ENCODE data around the gene PRICKLE2. TPM values are rescaled to one million over a fixed set of nuclear protein-coding genes. Genes with fewer than 3 reads are reported as not detected.
A peak's percentile ranks its signal among the peaks of the same experiment; 100 is the strongest.

The PRICKLE2 gene
- total and polyA plus RNA-seq, 3 donors from 2014 or later = 5.5 to 10.1 (median 9.1) TPM

GRCh38 chr3:64073158-64073761 lies 152.0 kb downstream of the PRICKLE2 start:
- no peaks in the 10 kb centered on the region for H3K9me3 ChIP-seq
- no peaks in the 10 kb centered on the region for H3K4me1 ChIP-seq
- TF ChIP-seq CTCF (IDR thresholded peaks at IDR 0.05) = no peak
- no peak for TF ChIP-seq POLR2A (IDR thresholded peaks at IDR 0.05)
- DNase-seq = peak; percentile 35
- no peaks in the 10 kb centered on the region for H3K27me3 ChIP-seq
- WGBS, 2 donors = 23 to 53% methylated on average over 1 of the region's 1 CpG
- H3K27ac ChIP-seq = no peak overlapping the region
- no peak overlapping the region for H3K4me3 ChIP-seq
- H3K36me3 ChIP-seq (ENCODE audit: low read depth, missing control alignments) = no peaks in the 10 kb centered on the region
- intact Hi-C loops (cut with DNase I; ENCODE audit: low total_unique reads) = no loop called here

GRCh38 chr3:64072126-64072525 lies 153.1 kb downstream of the PRICKLE2 start:
- 50 to 52% methylated on average over 2 of the region's 2 CpGs for WGBS, 2 donors
- Histone ChIP-seq H3K4me1 (no peaks in the 10 kb centered on the region), H3K4me3 (no peak overlapping the region), H3K27me3 (no peaks in the 10 kb centered on the region), H3K9me3 (no peaks in the 10 kb centered on the region), H3K27ac (no peak overlapping the region), H3K36me3 (ENCODE audit: low read depth, missing control alignments) (no peaks in the 10 kb centered on the region)
- intact Hi-C loops (cut with DNase I; ENCODE audit: low total_unique reads) = no loop called here
- peak; percentile 24 for DNase-seq
- no peak for TF ChIP-seq CTCF (IDR thresholded peaks at IDR 0.05)
- TF ChIP-seq POLR2A (IDR thresholded peaks at IDR 0.05) = no peak

- no peaks in the 10 kb centered on the region for H3K9me3 ChIP-seq
- DNase-seq = no peak
- no peak overlapping the region for H3K27ac ChIP-seq
- TF ChIP-seq CTCF (IDR thresholded peaks at IDR 0.05) (no peak), POLR2A (IDR thresholded peaks at IDR 0.05) (no peak)
- H3K4me1 ChIP-seq = no peaks in the 10 kb centered on the region
- no peak overlapping the region for H3K4me3 ChIP-seq
- intact Hi-C loops (cut with DNase I; ENCODE audit: low total_unique reads) = no loop called here
- H3K27me3 ChIP-seq = no peaks in the 10 kb centered on the region
- H3K36me3 ChIP-seq (ENCODE audit: low read depth, missing control alignments) = no peaks in the 10 kb centered on the region
Measured at GRCh38 chr3:64070704-64071103, 154.6 kb downstream of the PRICKLE2 start.

- intact Hi-C loops (cut with DNase I; ENCODE audit: low total_unique reads) = no loop called here
- Histone ChIP-seq H3K27ac (no peak overlapping the region), H3K36me3 (ENCODE audit: low read depth, missing control alignments) (no peaks in the 10 kb centered on the region), H3K4me3 (no peak overlapping the region), H3K4me1 (no peaks in the 10 kb centered on the region), H3K9me3 (no peaks in the 10 kb centered on the region), H3K27me3 (no peaks in the 10 kb centered on the region)
- DNase-seq = no peak
- WGBS, 2 donors = 56 to 63% methylated on average over 10 of the region's 10 CpGs
- TF ChIP-seq POLR2A (IDR thresholded peaks at IDR 0.05) (no peak), CTCF (IDR thresholded peaks at IDR 0.05) (no peak)
Measured at GRCh38 chr3:64067506-64068346, 157.5 kb downstream of the PRICKLE2 start.

Measured in testis (tissue), 3 donors.